Stimulated activated CD4-positive, alpha-beta T cell treated with anti-CD3 and anti-CD28 coated beads, Interleukin-1b, Interleukin-23, amount 100 ng/mL, for 24 hours (primary cell): ENCODE measurements around the gene SORT1.
A peak's percentile ranks its signal among the peaks of the same experiment; 100 is the strongest.

Experiments used
- DNase-seq, 4 experiments: peaks; one replicate each; pipeline ENCODE4 v3.0.0-alpha.2; 2020; ENCODE audit warnings: low read depth in 4 of 4, low spot score in 1 of 4

The SORT1 gene

DNA sequence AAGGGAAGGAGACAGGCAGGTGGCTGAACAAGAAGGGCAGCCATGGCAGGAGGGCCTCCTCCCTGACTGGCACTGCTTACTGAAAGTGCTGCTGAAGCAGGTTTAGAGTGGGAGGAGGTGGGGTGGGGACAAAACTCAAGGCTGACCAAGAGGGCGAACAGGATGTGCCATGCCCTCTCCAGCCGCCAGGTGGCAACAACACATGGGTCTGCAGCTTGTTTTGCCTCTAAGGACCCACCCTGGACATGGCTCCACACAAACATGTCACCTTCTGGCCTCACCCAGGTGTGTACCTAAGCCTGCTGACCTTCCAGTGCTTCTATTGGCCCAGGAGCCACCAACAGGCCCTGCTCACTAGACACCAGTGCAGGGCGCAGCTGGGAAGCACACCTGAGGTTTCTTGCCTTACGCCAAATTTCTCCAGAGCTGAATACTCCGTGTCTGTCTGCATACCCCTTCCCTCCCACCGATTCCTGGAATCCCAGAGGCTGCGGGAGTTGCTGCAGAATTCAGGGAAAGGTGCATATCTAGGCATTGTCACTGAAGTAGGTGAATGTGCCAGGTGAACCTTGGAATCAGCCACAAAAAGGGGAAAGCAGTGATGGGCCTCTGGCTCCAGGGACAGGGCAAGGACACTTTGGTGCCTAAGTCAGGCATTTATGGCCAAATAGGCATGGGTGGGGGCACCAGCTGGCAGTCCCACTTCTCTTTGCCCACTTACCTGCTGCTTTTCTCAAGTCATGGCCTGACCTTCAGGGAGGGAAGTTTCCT is 120.1 kb downstream of the SORT1 start:
- peak; percentile 33 to 47 (median 38) for DNase-seq

DNA sequence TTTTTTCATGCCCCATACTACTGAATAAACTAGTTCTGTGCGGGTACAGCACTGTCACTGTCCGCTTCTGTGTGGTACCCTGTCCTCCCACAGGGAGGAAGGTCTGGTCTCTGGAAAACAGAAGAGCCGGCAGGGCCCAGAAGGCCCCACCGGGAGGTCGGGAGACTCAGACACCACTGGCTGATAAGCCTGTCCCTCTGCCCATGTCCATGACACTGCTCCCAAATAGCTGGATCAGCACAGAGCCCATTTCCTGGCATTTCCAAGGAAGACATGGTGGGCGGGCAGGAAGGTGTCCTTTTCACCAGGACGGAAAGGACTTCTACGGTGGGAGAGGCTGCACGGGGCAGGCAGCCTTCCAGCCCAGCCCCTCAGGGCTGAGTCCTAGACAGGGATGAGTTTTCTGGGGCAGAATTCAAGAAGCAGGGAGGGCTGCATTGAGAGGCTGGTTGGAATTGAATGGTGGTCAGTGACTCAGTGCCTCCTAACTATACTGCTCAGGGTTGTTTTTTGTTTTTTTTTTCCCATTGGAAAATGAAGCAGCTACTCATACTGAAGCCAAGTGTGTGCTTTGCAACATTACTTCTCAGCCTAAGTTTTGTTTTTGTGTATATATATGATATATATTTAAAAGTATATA is 121.9 kb downstream of the SORT1 start:
- DNase-seq: no peak

DNA sequence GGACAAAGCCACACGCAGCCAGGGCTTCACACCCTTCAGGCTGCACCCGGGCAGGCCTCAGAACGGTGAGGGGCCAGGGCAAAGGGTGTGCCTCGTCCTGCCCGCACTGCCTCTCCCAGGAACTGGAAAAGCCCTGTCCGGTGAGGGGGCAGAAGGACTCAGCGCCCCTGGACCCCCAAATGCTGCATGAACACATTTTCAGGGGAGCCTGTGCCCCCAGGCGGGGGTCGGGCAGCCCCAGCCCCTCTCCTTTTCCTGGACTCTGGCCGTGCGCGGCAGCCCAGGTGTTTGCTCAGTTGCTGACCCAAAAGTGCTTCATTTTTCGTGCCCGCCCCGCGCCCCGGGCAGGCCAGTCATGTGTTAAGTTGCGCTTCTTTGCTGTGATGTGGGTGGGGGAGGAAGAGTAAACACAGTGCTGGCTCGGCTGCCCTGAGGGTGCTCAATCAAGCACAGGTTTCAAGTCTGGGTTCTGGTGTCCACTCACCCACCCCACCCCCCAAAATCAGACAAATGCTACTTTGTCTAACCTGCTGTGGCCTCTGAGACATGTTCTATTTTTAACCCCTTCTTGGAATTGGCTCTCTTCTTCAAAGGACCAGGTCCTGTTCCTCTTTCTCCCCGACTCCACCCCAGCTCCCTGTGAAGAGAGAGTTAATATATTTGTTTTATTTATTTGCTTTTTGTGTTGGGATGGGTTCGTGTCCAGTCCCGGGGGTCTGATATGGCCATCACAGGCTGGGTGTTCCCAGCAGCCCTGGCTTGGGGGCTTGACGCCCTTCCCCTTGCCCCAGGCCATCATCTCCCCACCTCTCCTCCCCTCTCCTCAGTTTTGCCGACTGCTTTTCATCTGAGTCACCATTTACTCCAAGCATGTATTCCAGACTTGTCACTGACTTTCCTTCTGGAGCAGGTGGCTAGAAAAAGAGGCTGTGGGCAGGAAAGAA is 122.9 kb downstream of the SORT1 start:
- DNase-seq: no peak

DNA sequence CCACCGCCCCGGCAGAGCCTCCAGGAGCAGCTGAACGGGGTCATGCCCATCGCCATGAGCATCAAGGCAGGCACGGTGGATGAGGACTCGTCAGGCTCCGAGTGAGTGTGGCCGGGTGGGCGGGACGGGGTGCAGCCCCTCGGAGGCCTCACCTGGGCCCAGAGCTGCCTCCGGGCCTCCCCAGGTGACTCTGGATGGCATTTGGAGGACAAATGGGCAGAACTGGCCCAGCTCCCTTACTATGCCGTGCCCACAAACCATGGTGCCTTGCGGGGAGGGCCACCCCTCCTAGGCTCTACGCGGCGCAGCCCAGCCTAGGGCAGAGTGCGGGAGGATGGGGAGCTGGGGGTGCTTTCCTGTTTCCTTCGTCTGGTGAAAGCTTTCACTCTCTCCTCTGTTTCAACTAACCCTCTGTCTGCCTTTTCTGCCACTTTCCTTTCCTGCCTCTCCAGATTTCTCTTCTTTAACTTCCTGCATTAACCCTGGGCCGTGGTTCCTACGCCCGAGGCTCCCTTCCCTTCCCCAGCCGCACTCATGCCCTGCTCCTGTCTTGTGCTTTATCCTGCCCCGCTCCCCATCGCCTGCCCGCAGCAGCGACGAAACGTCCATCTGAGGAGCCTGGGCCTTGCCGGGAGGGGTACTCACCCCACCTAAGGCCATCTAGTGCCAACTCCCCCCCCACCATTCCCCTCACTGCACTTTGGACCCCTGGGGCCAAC is 124.0 kb downstream of the SORT1 start:
- DNase-seq: no peak

DNA sequence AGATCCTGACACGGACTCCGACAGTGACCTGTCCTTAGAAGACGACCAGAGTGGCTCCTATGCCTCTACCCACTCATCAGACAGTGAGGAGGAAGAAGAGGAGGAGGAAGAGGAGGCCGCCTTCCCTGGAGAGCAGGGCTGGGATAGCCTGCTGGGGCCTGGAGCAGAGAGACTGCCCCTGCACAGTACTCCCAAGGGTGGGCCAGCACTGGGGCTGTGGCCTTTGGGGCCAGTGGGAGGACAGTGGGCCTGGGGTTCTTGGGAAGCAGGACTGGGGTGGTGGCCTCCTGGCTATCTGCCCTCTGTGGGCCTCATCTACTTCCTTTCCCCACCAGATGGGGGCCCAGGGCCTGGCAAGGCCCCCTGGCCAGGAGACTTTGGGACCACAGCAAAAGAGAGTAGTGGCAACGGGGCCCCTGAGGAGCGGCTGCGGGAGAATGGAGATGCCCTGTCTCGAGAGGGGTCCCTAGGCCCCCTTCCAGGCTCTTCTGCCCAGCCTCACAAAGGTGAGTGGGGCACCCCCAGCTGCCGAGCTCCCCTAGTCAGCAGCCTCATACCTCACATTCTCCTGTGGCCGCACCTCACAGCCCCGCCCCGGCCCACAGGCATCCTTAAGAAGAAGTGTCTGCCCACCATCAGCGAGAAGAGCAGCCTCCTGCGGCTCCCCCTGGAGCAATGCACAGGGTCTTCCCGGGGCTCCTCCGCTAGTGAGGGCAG is 124.7 kb downstream of the SORT1 start:
- DNase-seq: no peak

DNA sequence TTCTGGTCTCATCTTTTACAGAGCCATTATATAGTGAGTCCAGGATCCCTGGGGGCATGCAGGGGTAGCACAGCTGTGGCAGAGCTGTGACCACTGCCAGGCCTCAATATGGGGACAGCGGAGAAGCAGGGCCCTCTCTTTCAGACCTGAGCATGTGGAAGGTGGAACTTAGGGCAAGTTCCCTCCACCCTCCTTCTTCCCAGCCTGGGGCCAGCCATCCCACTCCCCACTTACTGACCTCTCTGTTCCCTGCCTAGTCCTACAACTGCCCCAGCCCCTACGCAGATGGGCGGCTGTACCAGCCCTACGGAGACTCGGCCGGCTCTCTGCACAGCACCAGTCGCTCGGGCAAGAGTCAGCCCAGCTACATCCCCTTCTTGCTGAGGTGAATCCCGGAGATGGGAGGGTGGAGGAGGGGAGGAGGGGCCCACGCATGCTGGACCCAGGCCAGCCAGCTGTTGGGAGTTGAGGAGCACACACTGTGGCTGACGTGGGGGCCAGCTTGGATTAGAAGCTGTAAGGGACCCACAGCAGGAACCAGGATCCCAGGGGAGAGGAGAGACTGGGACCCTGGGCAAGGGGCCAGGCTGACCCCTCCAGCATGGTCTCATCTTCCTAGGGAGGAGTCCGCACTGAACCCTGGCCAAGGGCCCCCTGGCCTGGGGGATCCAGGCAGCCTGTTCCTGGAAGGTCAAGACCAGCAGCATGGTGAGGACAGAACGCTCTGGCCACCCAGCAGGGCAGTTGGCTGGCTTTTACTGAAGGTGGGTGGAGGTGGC is 125.5 kb downstream of the SORT1 start:
- no peak for DNase-seq

DNA sequence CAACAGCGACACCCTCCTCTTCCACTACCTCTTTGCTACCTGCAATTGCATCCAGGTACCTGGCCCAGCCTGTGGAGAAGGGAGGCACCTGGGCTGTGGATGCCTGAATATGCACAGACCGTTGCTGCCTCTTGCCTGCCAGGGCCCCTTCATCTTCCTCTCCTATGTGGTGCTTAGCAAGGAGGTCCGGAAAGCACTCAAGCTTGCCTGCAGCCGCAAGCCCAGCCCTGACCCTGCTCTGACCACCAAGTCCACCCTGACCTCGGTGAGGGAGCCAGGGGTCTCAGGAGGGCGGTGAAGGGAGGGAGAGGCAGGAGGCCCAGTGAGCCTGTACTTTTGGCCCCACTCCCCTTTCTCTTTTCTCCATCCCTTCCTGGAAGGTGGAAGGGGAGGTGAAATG is 126.3 kb downstream of the SORT1 start:
- DNase-seq: no peak

GRCh38 chr1:109270623-109271317 is 126.9 kb downstream of the SORT1 start:
- no peak for DNase-seq

DNA sequence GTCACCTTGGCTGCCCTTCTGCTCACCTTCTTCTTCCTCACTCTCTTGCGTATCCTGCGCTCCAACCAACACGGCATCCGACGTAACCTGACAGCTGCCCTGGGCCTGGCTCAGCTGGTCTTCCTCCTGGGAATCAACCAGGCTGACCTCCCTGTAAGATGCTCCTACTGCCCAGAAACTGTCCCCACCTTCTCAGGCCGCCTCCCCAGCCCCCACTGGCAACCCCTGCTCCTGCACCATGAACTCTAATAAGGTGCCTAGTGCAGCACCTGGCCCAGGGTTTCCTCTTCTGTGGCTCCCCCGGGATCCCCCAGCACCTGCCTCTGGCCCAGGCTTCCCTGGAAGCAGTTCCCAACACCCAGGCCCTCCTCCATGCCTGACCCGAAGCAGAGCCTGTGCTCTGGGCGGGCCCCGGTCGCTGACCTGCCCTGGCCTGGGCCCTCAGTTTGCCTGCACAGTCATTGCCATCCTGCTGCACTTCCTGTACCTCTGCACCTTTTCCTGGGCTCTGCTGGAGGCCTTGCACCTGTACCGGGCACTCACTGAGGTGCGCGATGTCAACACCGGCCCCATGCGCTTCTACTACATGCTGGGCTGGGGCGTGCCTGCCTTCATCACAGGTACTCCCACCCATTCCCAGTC is 127.6 kb downstream of the SORT1 start:
- DNase-seq: no peak

DNA sequence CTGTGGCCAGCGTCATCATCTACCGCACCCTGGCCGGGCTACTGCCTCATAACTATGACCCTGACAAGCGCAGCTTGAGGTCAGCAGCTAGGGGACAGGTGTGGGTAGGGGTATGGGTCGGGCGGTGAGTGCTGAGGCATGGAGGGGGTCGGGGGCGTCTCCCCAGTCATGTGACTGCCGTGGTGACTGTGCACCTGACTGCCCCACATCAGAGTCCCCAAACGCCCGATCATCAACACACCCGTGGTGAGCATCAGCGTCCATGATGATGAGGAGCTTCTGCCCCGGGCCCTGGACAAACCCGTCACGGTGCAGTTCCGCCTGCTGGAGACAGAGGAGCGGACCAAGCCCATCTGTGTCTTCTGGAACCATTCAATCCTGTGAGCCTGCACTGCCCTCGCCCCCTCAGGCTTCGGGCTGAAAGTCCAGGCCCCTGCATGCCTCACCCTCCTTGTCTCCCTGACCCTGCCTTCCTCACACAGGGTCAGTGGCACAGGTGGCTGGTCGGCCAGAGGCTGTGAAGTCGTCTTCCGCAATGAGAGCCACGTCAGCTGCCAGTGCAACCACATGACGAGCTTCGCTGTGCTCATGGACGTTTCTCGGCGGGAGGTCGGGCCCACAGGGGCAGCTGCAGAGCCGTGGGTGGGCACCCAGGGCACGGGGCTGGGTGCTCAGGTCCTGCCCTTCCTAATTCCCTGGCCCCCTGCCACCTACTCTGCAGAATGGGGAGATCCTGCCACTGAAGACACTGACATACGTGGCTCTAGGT is 128.3 kb downstream of the SORT1 start:
- no peak for DNase-seq

- no peak for DNase-seq
Observed at GRCh38 chr1:109268431-109269211, 129.1 kb downstream of the SORT1 start.

DNA sequence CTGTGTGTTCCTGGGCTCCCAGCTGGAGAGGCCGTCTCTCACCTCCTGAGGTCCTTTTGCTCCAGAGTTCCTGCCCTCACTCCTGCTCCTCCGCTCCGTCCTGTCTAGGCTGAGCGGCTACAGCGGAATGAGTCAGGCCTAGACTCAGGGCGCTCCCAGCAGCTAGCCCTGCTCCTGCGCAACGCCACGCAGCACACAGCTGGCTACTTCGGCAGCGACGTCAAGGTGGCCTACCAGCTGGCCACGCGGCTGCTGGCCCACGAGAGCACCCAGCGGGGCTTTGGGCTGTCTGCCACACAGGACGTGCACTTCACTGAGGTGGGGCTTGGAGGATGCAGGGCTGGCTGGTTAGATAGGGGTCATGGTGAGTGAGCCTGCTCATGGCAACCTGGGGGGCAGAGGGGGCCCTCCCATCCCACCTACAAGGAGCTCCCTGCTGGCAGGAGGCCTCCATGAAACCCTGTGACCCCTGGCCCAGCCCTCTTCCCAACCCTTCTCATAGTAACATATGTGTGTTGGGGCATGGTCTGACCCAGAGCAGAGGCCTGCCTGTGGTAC is 129.9 kb downstream of the SORT1 start:
- DNase-seq: no peak

DNA sequence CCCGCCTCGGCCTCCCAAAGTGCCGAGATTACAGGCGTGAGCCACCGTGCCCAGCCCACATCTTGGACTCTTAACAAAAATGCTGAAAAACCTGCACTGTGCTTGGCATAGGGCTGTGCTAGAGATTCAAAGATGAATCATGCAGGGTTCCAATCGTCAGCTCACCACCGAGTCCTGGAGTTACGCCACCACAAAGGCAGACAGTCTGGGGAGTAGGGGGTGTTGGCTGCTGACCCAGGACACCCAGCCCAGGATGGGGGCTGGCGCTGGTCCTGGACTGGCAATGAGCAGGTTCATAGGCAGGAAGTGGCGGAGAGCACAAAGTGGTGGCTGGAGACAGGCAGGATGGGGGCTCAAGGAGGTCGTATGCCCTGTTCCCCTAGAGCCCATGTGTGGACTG is 130.8 kb downstream of the SORT1 start:
- DNase-seq: no peak

DNA sequence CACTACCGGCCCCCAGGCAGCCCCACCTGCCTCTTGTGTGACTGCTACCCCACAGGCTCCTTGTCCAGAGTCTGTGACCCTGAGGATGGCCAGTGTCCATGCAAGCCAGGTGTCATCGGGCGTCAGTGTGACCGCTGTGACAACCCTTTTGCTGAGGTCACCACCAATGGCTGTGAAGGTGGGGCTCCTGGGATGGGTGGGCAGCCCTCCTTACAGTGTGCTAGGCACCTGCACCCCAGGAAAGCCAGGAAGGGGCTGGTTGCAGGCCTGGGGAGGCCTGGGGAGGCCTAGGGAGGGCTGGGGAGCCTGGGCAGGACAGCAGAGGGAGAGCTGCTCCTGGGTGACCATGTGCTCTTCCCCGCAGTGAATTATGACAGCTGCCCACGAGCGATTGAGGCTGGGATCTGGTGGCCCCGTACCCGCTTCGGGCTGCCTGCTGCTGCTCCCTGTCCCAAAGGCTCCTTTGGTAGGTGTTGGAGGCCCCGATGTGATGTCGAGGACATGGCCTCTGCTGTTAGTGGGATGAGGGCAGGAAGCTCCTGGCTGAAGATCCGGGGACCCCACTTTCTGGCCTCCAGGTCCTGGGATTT is 131.9 kb downstream of the SORT1 start:
- no peak for DNase-seq

- no peak for DNase-seq
Observed at GRCh38 chr1:109265016-109265415, 132.7 kb downstream of the SORT1 start.

DNA sequence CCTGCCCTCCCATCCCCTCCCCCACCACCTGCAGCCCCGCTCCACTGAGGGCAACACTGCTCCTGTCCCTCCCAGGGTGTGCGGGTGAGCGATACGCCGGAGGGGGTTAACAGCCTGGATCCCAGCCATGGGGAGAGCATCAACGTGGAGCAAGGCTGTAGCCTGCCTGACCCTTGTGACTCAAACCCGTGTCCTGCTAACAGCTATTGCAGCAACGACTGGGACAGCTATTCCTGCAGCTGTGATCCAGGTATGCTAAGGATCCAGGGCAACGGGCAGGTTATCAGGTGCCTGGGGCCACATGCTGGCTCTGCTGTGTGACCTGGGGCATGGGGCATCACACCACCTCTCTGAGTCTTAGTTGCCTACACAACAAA is 133.4 kb downstream of the SORT1 start:
- no peak for DNase-seq
